Thoracic aorta (tissue), 2 donors: Measurements from ENCODE around the gene NYAP2. TPM values are rescaled to one million over a fixed set of nuclear protein-coding genes. Genes with fewer than 3 reads are reported as not detected.

Experiments
- ATAC-seq: fragments of 150-250 bp; one replicate; pipeline ENCODE4 v1.8.0; 2017; ENCODE audit warnings: low read depth; ENCODE audit not compliant: insufficient number of reproducible peaks, low FRiP score
- DNase-seq: peaks from one replicate; pipeline ENCODE4 v3.0.0-alpha.2; 2020; ENCODE audit warnings: low spot score
- H3K27ac ChIP-seq, 2 donors: fragments of 200-600 bp; sonication (generic); 1 replicate in 1 of 2; 2 replicates in 1 of 2; pipeline ENCODE4 v1.5.1; 2016; ENCODE audit warnings: mild to moderate bottlenecking in 2 of 2, moderate library complexity in 2 of 2
- H3K27me3 ChIP-seq: fragments of 200-600 bp; sonication (generic); replicated peaks from 2 replicates; pipeline ENCODE4 v1.6.0; 2016; ENCODE audit warnings: mild to moderate bottlenecking; ENCODE audit not compliant: insufficient read depth
- H3K36me3 ChIP-seq: fragments of 200-600 bp; sonication (generic); one replicate; pipeline ENCODE4 v1.5.1; 2016
- H3K4me1 ChIP-seq, 2 donors: fragments of 200-600 bp; sonication (generic); 1 replicate in 1 of 2; 2 replicates in 1 of 2; pipeline versions ENCODE4 v1.5.1 to v1.6.0; 2016; ENCODE audit warnings: low read depth in 2 of 2, mild to moderate bottlenecking in 1 of 2; ENCODE audit not compliant: control insufficient read depth in 1 of 2
- H3K4me3 ChIP-seq: fragments of 200-600 bp; sonication (generic); 2 replicates; pipeline ENCODE4 v1.5.1; 2016; ENCODE audit warnings: mild to moderate bottlenecking
- H3K9me3 ChIP-seq: fragments of 200-600 bp; sonication (generic); 2 replicates; pipeline ENCODE4 v1.5.1; 2016
- total RNA-seq, 2 donors: library from RNA; depleted of rRNA; stranded (reverse); fragments of >200 nt; gene quantifications; one replicate each; pipeline versions ENCODE4 v1.1.0 to v1.2.3, GENCODE V29; 2016
- TF ChIP-seq, protein P1 (sequence below): fragments of 200-600 bp; sonication (generic); IDR thresholded peaks from one replicate; pipeline ENCODE4 v1.5.1; 2019; ENCODE audit warnings: antibody characterized with exemption

The NYAP2 gene
- total RNA-seq, 2 donors from 2014 or later = 0.14 TPM; not detected in 1

DNA sequence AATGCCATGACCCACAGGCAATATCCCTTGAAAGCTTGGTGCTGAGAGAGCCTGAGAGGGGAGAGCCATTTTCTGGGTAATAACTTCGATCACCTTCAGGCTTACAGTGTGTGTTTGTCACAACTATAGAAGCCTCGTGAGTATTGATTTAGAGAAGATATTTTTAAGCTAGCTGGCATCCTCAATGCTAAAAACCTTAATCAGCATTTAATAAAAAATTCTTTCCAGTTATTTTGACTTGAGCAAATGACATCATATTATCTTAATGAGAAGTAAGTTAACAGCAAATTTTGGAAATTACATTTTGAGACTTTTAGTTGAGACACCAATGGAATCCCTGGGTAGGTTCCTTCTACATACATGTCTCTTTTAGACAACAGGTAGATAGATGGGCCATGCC, 283.7 kb downstream of the NYAP2 start:
- Histone ChIP-seq H3K27me3 (no peaks in the 10 kb centered on the region), H3K36me3 (no peaks in the 10 kb centered on the region), H3K4me1 (no peaks in the 10 kb centered on the region), H3K9me3 (no peaks in the 10 kb centered on the region), H3K4me3 (no peak overlapping the region), H3K27ac (no peak overlapping the region)
- TF ChIP-seq, protein P1, sequence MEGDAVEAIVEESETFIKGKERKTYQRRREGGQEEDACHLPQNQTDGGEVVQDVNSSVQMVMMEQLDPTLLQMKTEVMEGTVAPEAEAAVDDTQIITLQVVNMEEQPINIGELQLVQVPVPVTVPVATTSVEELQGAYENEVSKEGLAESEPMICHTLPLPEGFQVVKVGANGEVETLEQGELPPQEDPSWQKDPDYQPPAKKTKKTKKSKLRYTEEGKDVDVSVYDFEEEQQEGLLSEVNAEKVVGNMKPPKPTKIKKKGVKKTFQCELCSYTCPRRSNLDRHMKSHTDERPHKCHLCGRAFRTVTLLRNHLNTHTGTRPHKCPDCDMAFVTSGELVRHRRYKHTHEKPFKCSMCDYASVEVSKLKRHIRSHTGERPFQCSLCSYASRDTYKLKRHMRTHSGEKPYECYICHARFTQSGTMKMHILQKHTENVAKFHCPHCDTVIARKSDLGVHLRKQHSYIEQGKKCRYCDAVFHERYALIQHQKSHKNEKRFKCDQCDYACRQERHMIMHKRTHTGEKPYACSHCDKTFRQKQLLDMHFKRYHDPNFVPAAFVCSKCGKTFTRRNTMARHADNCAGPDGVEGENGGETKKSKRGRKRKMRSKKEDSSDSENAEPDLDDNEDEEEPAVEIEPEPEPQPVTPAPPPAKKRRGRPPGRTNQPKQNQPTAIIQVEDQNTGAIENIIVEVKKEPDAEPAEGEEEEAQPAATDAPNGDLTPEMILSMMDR = no peak
- ATAC-seq (no peak), DNase-seq (no peak)

DNA sequence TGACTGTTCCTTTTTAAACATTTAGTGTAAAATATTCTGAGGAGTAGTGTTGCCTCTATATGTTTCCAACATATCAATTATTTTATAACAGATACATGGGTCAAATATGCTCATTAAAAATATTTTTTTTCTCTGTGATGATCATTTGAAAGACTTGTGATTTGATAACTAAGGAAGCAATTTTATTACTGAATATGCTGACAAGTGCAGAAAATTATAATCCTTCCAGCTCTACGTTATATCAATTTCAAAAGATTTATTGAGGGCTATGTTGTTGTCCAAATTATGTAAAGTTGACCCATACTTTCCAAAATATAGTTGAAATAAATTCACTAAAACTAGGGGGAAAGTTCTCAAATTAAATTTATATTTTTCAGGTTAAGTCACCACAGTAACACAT, 290.6 kb downstream of the NYAP2 start:
- Histone ChIP-seq H3K27me3 (no peaks in the 10 kb centered on the region), H3K4me3 (no peak overlapping the region), H3K27ac (no peak overlapping the region), H3K9me3 (no peaks in the 10 kb centered on the region), H3K4me1 (no peaks in the 10 kb centered on the region), H3K36me3 (no peaks in the 10 kb centered on the region)
- ATAC-seq (no peak), DNase-seq (no peak)
- TF ChIP-seq, protein P1 = no peak

DNA sequence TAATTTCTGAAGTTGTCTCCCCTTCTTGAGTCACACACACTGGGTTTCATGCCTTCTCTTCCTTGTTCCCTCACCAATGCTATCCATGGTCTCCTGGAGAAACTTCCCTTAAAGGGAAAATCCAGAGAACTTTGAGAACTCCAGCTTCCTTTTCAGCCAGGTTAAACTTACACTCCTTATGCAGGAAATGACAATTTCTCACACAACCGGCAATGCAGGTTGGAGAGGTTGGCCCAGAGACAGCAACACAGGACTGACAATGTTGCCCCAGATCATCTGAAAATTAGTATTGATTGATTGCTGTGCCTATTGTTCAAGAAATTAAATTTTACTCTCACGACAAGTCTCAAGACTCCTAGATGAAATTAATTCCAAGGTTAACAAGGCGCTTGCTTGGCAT, 292.2 kb downstream of the NYAP2 start:
- TF ChIP-seq, protein P1 = no peak
- Histone ChIP-seq H3K36me3 (no peaks in the 10 kb centered on the region), H3K27me3 (no peaks in the 10 kb centered on the region), H3K4me1 (no peaks in the 10 kb centered on the region), H3K4me3 (no peak overlapping the region), H3K9me3 (no peaks in the 10 kb centered on the region), H3K27ac (no peak overlapping the region)
- ATAC-seq (no peak), DNase-seq (no peak)

DNA sequence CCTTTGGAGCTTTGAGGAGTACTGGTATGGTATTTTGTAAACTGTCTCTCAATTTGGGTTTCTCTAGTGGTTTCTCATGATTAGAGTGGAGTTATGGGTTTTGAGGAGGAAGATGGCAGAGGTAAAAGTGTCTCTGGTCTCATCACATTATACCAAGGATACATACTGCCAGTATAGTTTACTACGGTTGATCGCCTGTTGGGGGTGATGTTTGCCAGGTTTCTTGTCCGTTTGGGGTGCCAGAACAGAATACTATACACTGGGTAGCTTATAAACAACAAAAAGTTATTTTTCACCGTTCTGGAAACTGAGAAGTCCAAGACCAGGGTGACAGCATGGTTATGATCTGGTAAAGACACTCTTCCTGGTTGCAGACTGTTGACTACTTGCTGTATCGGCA, 293.7 kb downstream of the NYAP2 start:
- DNase-seq = no peak
- Histone ChIP-seq H3K27ac (no peak overlapping the region), H3K36me3 (no peaks in the 10 kb centered on the region), H3K27me3 (no peaks in the 10 kb centered on the region), H3K4me1 (no peaks in the 10 kb centered on the region), H3K4me3 (no peak overlapping the region), H3K9me3 (no peaks in the 10 kb centered on the region)
- ATAC-seq = no peak
- TF ChIP-seq, protein P1 = no peak

DNA sequence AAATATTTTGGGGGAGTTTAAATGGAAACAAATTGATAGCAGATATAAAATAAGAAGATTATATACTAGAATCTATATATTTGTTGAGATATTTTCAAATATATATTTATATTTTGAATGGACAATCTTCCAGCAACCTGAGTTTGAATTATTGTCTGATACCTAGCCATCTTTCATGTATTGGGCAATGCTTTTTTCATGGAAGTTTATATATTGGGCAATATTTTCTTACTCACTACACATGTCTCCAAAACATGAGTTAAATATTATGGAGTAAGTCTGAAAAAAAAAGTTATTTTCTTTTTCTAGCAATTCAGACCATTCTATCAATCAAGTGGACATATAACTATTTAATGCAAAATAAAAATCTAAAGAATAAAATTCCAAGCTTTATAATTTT, 295.2 kb downstream of the NYAP2 start:
- Histone ChIP-seq H3K27me3 (no peaks in the 10 kb centered on the region), H3K36me3 (no peaks in the 10 kb centered on the region), H3K4me1 (no peaks in the 10 kb centered on the region), H3K27ac (no peak overlapping the region), H3K9me3 (no peaks in the 10 kb centered on the region), H3K4me3 (no peak overlapping the region)
- DNase-seq = no peak
- TF ChIP-seq, protein P1 = no peak
- ATAC-seq = no peak
